ENCODE measurements around the gene JARID2. TPM values are rescaled to one million over a fixed set of nuclear protein-coding genes. Genes with fewer than 3 reads are reported as not detected.
A peak's percentile ranks its signal among the peaks of the same experiment; 100 is the strongest.

The JARID2 gene
- total RNA-seq, 1 donor from 2014 or later, result 7.5 TPM

- DNase-seq (ENCODE audit: low read depth, low spot score), result no peak
Measured at GRCh38 chr6:15458021-15458459, 212.2 kb downstream of the JARID2 start.

GRCh38 chr6:15460110-15460727 lies 214.3 kb downstream of the JARID2 start:
- no peak for DNase-seq (ENCODE audit: low read depth, low spot score)

GRCh38 chr6:15461127-15461944 lies 215.5 kb downstream of the JARID2 start:
- no peak for DNase-seq (ENCODE audit: low read depth, low spot score)

GRCh38 chr6:15462256-15462655 lies 216.4 kb downstream of the JARID2 start:
- DNase-seq (ENCODE audit: low read depth, low spot score), result no peak

- no peak for DNase-seq (ENCODE audit: low read depth, low spot score)
Measured at GRCh38 chr6:15462717-15463525, 217.1 kb downstream of the JARID2 start.

GRCh38 chr6:15464211-15464725 lies 218.4 kb downstream of the JARID2 start:
- DNase-seq (ENCODE audit: low read depth, low spot score), result no peak

GRCh38 chr6:15465212-15465611 lies 219.3 kb downstream of the JARID2 start:
- DNase-seq (ENCODE audit: low read depth, low spot score), result no peak

GRCh38 chr6:15470746-15471145 lies 224.9 kb downstream of the JARID2 start:
- DNase-seq (ENCODE audit: low read depth, low spot score), result no peak

GRCh38 chr6:15472621-15473020 lies 226.8 kb downstream of the JARID2 start:
- DNase-seq (ENCODE audit: low read depth, low spot score), result no peak

- DNase-seq (ENCODE audit: low read depth, low spot score), result no peak
Measured at GRCh38 chr6:15473174-15473573, 227.3 kb downstream of the JARID2 start.

GRCh38 chr6:15473741-15474161 lies 227.9 kb downstream of the JARID2 start:
- DNase-seq (ENCODE audit: low read depth, low spot score), result peak; percentile 45

GRCh38 chr6:15474196-15474595 lies 228.3 kb downstream of the JARID2 start:
- no peak for DNase-seq (ENCODE audit: low read depth, low spot score)

- DNase-seq (ENCODE audit: low read depth, low spot score), result no peak
Measured at GRCh38 chr6:15475261-15475660, 229.4 kb downstream of the JARID2 start.

GRCh38 chr6:15475872-15476271 lies 230.0 kb downstream of the JARID2 start:
- DNase-seq (ENCODE audit: low read depth, low spot score), result no peak

- DNase-seq (ENCODE audit: low read depth, low spot score), result no peak
Measured at GRCh38 chr6:15476631-15477380, 230.9 kb downstream of the JARID2 start.

- no peak for DNase-seq (ENCODE audit: low read depth, low spot score)
Measured at GRCh38 chr6:15477746-15478145, 231.9 kb downstream of the JARID2 start.

GRCh38 chr6:15479761-15480160 lies 233.9 kb downstream of the JARID2 start:
- DNase-seq (ENCODE audit: low read depth, low spot score), result peak; percentile 17

- no peak for DNase-seq (ENCODE audit: low read depth, low spot score)
Measured at GRCh38 chr6:15480525-15480924, 234.7 kb downstream of the JARID2 start.

- no peak for DNase-seq (ENCODE audit: low read depth, low spot score)
Measured at GRCh38 chr6:15481390-15482291, 235.8 kb downstream of the JARID2 start.

- no peak for DNase-seq (ENCODE audit: low read depth, low spot score)
Measured at GRCh38 chr6:15483060-15483459, 237.2 kb downstream of the JARID2 start.
